Activated effector memory CD4-positive, alpha-beta T cell treated with Interleukin-2 at 50 U/mL for 16 hours (primary cell): ENCODE results near the gene APOL4.
"Not testable (repeated sequence)": the region's sequence is repeated elsewhere in the genome, so short reads cannot be mapped to it uniquely, and the experiment has no call there.

Source experiments
- DNase-seq: peaks from one replicate; pipeline ENCODE4 v3.0.0-alpha.2; 2020

Gene APOL4

GRCh38 chr22:36182056-36182455, 19.6 kb downstream of the APOL4 start:
- DNase-seq = no peak

- DNase-seq = no peak
Observed at GRCh38 chr22:36180928-36181327, 20.7 kb downstream of the APOL4 start.

GRCh38 chr22:36180038-36180880, 21.4 kb downstream of the APOL4 start:
- DNase-seq = peak; percentile 70

GRCh38 chr22:36177160-36177559, 24.4 kb downstream of the APOL4 start:
- no peak for DNase-seq

DNA sequence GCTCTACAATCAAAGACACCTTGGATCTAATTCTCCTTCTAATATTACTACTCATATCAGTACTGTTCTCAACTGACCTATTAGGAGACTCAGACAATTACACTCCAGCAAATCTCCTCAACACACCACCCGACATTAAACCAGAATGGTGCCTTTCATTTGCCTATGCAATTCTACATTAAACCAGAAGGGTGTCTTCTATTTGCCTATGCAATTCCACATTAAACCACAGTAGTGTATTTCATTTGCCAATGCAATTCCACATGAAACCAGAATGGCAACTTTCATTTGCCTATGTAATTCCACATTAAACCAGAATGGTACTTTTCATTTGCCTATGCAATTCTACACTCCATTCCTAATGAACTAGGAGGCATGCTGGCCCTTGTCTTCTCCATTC, 25.7 kb downstream of the APOL4 start:
- DNase-seq = no peak

GRCh38 chr22:36171941-36172340, 29.7 kb downstream of the APOL4 start:
- DNase-seq = no peak

GRCh38 chr22:36166518-36167220, 34.9 kb downstream of the APOL4 start:
- no peak for DNase-seq

- no peak for DNase-seq
Observed at GRCh38 chr22:36166086-36166485, 35.5 kb downstream of the APOL4 start.

DNA sequence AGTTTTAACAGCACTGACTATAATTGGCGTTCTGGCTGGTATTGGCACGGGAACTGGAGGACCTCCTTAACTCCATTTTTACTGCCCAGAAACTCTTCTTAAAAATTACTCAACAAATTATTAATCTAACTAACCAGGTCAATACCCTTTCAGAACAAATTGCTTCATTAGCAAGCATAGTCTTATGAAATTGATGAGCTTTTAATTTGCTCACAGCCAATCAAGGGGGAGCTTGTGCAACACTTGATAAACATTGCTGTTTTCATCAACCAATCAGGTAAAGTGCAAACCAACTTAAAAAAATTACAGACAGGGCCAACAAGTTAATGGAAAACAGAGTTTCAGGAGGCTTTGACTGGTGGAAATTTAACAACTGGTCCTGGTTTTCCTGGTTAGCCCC, 36.5 kb downstream of the APOL4 start:
- no peak for DNase-seq

- no peak for DNase-seq
Observed at GRCh38 chr22:36164621-36165020, 37.0 kb downstream of the APOL4 start.

DNA sequence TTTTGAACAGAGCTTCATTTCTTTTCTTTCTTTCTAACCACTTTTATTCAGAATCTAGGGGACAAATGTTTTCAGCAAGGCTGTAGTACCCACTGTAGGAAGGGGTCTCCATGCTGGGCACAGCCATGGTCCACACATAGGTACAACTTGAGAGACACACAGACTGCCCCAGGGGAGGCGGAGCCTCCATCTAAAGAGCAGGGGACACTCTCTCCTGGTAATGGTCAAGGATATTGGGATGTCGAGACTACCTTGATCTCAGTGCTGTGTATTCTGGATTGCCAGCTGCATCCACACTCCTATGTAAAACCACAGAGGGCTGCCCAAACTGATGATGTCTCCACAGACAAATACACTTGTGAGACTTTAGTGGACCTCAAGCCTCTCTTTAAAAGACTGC, 38.1 kb downstream of the APOL4 start:
- DNase-seq = no peak

DNA sequence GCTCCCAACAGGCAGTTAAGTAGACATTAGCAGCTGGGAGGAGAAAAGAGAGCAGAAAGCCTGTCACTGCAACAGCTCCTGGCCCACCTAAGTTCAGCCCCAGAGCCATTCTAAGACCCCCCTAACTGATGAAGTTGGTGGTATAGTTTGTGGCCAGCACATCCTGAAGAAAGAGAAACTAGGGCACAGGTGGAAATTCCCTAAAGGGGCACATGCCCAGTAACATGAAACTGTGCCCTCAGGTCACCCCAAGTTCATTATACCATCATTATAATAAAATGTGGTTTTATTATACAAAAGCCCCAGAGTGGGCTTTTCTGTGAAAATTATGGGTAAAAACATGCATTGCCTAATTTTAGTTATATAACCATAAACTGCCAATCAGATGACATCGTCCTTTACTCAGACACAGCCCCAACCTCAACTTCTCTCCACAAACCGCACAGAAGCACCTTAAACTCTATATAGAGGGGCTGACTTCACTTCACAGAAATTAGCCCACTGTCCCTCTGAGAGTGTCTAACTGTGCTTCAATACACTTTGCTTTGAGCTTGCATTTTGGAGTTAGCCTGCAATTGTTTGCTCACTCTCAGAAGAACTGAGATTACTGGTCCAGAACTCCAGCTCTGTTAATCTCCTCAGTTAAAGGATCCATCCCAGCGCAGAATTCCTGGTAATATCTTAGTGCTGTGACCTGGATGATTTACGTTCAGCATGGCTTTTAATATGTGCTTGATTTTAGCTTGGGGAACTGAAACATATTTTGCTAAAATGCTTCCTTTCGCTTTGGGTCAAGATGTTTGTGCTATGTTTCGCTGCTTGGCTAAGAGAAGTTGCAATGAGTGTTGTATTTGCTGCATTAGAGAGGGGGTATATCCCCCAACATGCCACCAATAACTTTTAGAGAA, 39.2 kb downstream of the APOL4 start:
- DNase-seq = peak; percentile 26

DNA sequence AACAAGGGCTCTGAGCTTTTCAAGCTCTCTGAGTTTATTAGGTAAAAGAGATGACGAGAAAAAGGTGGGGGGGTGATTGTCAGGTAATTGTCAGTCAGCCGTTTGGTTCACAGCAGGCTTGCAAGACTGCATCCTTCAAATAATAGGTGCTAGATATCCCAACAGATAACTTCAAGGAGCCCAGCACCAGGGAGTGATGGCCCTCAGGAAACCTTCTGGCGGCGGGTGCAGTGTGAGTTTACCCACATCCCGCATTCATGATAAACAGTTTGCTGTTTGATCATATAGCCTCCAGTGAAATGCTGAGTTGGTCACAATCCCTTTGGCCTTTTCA, 39.8 kb downstream of the APOL4 start:
- DNase-seq = not testable (repeated sequence)

- DNase-seq = peak; percentile 33
Observed at GRCh38 chr22:36160499-36160942, 41.1 kb downstream of the APOL4 start, which contains the start of gene APOL3. TSS of gene APOL3 (minus strand) at chr22:36160755. CDS start at chr22:36149055, 11,700 bp downstream.

DNA sequence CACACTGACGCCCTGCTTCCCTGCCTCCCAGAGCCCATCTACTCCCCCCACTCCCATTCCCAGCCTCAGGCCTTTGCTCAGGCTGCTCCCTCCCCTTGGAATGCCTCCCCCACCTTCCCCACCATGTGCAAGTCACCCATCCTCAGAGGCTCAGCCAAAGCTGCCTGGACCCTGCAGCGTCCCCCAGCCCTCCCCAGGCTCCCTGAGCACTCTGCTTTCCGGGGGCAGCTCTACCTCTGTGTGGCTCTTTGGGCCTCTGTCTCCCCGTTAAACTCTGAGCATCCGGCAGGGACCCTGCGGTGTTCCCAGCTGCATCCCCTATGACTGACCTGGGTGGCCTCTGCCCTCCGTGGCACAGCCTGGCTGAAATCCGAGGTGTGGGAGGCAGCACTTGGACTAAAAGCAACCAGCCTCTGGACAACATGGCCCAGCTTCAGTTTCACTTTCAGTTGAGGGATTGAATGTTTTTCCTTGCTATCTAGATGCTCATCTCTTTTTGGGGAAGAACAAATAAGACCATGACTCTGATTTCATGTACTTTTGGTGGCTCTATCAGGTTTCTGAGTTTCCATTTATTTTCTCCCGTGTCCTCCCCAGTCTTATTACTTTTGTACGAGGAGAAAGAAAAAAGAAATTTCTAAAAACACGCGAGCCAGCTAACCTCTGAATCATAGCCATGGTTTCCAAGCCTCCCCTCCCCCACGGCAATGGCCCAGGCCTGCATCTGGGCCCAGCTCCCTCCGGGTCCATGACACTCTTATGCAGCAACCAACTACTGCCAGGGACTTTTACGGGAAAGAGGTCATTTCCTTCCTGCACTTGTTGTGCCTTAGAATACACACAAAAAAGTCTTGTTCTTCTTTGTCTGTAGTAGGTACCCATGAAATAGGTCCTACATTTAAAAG, 44.8 kb downstream of the APOL4 start:
- DNase-seq = peak; percentile 44

- no peak for DNase-seq
Observed at GRCh38 chr22:36156119-36156514, 45.5 kb downstream of the APOL4 start.

DNA sequence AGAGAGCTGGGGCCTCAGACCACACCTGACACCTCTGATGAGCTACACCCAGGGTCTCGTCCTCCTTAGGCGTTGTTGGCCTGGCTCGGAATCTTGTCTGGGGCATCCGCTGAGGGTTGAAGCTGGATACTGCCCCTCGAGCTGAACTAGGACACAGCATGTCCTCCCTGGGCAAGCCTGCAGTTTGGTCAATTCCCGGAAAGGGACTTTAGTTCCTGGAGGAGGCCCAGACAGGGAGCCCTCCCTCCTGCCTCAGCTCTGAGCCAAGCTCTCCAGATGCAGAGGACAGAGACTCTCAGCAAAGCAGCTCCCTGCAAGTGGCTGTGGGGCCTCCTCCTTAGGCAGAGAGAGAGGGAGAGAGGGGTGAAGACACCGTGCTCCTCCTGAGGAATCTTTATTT, 45.9 kb downstream of the APOL4 start:
- DNase-seq = no peak

GRCh38 chr22:36154423-36154945, 47.1 kb downstream of the APOL4 start:
- no peak for DNase-seq

DNA sequence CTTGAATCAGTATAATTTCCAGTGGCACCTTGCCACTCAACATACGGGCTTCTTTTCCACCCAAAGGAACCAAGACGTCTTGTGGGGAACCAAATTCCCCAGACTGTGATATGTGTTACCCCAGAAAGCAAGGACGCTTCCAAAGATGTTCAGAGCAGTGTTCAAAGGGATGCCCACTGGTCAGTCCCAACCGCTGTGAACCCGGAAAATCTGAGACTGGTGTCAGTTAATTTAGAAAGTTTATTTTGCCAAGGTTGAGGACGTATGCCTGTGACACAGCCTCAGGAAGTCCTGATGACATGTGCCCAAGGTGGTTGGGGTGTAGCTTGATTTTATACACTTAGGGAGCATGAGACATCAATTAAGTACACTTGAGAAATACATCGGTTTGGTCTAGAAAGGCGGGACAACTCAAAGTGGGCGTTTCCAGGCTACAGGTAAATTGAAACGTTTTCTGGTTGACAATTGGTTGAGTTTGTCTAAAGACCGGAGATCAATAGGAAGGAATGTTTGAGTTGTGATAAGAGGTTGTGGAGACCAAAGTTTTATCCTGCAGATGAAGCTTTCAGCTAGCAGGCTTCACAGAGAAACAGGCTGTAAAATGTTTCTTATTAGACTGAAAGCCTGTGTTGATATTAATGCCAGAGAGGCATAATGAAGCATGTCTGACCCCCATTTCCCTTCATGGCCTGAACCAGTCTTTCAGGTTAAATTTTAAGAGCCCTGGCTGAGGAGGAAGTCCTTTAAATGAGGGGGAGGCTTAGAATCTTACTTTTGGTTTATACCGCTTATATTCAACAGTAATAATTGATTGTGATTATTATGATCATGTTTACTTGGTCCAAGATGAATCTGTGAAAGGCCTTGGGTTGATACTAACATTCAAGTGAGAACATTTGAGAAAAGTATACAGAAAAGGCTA, 47.8 kb downstream of the APOL4 start:
- DNase-seq = no peak

GRCh38 chr22:36152821-36153220, 48.8 kb downstream of the APOL4 start:
- DNase-seq = not testable (repeated sequence)

- DNase-seq = no peak
Observed at GRCh38 chr22:36152088-36152487, 49.5 kb downstream of the APOL4 start.
